Glutamatergic neuron (in vitro differentiated cells): ENCODE results near the gene SIMC1. TPM values are rescaled to one million over a fixed set of nuclear protein-coding genes. Genes with fewer than 3 reads are reported as not detected.
"Not testable (repeated sequence)": the region's sequence is repeated elsewhere in the genome, so short reads cannot be mapped to it uniquely, and the experiment has no call there.

Experiments
- DNase-seq: peaks from one replicate; pipeline ENCODE4 v3.0.0; 2022
- H3K27ac Mint-ChIP-seq: one replicate; pipeline ENCODE4 v1.8.0; 2020; ENCODE audit warnings: mild to moderate bottlenecking, mixed read lengths, inconsistent platforms; ENCODE audit not compliant: unreplicated experiment
- H3K27me3 Mint-ChIP-seq: one replicate; pipeline ENCODE4 v1.8.0; 2020; ENCODE audit warnings: mild to moderate bottlenecking, moderate library complexity, mixed read lengths, inconsistent platforms; ENCODE audit not compliant: unreplicated experiment
- H3K36me3 Mint-ChIP-seq: one replicate; pipeline ENCODE4 v1.8.0; 2020; ENCODE audit warnings: mild to moderate bottlenecking, mixed read lengths, inconsistent platforms; ENCODE audit not compliant: unreplicated experiment
- H3K4me1 Mint-ChIP-seq: one replicate; pipeline ENCODE4 v1.8.0; 2020; ENCODE audit warnings: mild to moderate bottlenecking, low read depth, mixed read lengths, inconsistent platforms; ENCODE audit not compliant: unreplicated experiment
- H3K4me3 Mint-ChIP-seq: one replicate; pipeline ENCODE4 v1.8.0; 2020; ENCODE audit warnings: mild to moderate bottlenecking, mixed read lengths, inconsistent platforms; ENCODE audit not compliant: unreplicated experiment
- H3K9me3 Mint-ChIP-seq: one replicate; pipeline ENCODE4 v1.8.0; 2020; ENCODE audit warnings: mild to moderate bottlenecking, moderate library complexity, mixed read lengths, inconsistent platforms; ENCODE audit not compliant: unreplicated experiment
- total RNA-seq: library from RNA; stranded (reverse); fragmentation: NEBNext Ultra II Directional; extraction: Animal tissue kit (Norgen Biotek cat#: 25700); gene quantifications from one replicate; pipeline ENCODE4 v1.2.1, GENCODE V29; 2021; ENCODE audit not compliant: unreplicated experiment
- TF ChIP-seq, protein P1 (sequence below): fragments of 200-600 bp; sonication (generic); IDR thresholded peaks from one replicate; pipeline ENCODE4 v1.5.0; 2021; ENCODE audit not compliant: partially characterized antibody, unreplicated experiment

The SIMC1 gene
- total RNA-seq, 1 donor from 2014 or later = 35.2 TPM

DNA sequence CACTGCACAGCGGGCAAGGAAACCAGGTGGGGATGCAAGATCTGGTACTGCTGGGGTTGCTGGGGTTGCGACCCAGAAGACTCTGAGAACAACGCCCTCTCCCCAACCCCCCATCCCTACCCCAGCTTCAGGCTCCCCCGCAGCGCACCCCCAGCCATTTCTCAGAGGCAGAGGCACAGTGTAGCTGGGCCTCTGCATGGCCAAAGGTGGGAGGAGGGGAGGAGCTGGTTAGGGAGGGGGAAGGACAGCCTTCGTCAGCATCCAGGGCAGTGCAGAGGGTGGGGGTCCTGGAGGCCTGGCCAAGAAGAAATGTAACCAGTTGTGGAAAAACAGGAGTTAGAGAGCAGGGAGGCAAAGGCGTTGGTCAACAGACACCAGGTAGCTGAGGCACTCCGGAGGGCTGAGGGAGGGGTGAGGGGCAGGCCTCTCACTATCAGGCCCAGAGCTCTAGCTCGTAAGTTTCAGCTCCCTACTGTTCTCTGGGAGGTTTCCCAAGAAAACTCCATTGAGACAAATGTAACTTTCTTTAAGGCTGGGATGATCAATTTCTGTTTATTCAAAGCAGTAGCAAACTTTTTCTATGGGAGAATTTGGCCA is 38.3 kb upstream of the SIMC1 start:
- not testable (repeated sequence) for H3K9me3 Mint-ChIP-seq, H3K27me3 Mint-ChIP-seq, H3K4me1 Mint-ChIP-seq, H3K27ac Mint-ChIP-seq, H3K4me3 Mint-ChIP-seq, H3K36me3 Mint-ChIP-seq, DNase-seq

DNA sequence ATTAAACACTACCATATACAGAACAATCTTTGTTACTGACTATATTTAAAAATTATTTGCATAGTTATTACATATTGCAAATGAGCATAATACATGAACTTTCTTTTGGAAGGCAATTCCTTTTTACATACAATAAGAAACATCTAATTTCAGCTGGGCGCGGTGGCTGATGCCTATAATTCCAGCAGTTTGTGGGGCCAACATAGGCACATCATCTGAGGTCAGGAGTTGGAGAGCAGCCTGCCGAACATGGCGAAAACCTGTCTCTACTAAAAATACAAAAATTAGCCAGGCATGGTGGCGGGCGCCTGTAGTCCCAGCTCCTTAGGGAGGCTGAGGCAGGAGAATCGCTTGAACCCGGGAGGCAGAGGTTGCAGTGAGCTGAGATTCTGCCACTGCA is 36.4 kb upstream of the SIMC1 start:
- Mint-ChIP-seq H3K4me3 (no peak overlapping the region), H3K36me3 (no peaks in the 10 kb centered on the region), H3K4me1 (no peaks in the 10 kb centered on the region), H3K27me3 (no peaks in the 10 kb centered on the region), H3K9me3 (no peaks in the 10 kb centered on the region), H3K27ac (no peak overlapping the region)
- DNase-seq = no peak
- TF ChIP-seq, protein P1, sequence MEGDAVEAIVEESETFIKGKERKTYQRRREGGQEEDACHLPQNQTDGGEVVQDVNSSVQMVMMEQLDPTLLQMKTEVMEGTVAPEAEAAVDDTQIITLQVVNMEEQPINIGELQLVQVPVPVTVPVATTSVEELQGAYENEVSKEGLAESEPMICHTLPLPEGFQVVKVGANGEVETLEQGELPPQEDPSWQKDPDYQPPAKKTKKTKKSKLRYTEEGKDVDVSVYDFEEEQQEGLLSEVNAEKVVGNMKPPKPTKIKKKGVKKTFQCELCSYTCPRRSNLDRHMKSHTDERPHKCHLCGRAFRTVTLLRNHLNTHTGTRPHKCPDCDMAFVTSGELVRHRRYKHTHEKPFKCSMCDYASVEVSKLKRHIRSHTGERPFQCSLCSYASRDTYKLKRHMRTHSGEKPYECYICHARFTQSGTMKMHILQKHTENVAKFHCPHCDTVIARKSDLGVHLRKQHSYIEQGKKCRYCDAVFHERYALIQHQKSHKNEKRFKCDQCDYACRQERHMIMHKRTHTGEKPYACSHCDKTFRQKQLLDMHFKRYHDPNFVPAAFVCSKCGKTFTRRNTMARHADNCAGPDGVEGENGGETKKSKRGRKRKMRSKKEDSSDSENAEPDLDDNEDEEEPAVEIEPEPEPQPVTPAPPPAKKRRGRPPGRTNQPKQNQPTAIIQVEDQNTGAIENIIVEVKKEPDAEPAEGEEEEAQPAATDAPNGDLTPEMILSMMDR = no peak

DNA sequence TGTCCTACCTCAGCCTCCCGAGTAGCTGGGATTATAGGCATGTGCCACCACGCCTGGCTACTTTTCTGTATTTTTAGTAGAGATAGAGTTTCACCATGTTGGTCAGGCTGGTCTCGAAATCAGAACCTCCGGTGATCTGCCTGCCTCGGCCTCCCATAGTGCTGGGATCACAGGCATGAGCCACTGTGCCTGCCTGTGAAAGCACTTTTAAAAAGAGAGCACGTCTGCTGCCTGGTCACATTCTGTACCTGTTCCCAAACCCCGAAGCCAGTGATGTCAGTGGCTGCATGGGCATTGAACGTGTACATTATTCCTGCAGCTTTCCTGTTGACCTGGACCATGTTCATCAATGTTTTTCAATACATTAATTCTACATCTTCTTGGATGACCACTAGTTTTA is 35.1 kb upstream of the SIMC1 start:
- H3K4me1 Mint-ChIP-seq = no peaks in the 10 kb centered on the region
- H3K9me3 Mint-ChIP-seq = no peaks in the 10 kb centered on the region
- DNase-seq = no peak
- no peaks in the 10 kb centered on the region for H3K27me3 Mint-ChIP-seq
- TF ChIP-seq, protein P1 = no peak
- H3K4me3 Mint-ChIP-seq = no peak overlapping the region
- H3K27ac Mint-ChIP-seq = no peak overlapping the region
- H3K36me3 Mint-ChIP-seq = no peaks in the 10 kb centered on the region

DNA sequence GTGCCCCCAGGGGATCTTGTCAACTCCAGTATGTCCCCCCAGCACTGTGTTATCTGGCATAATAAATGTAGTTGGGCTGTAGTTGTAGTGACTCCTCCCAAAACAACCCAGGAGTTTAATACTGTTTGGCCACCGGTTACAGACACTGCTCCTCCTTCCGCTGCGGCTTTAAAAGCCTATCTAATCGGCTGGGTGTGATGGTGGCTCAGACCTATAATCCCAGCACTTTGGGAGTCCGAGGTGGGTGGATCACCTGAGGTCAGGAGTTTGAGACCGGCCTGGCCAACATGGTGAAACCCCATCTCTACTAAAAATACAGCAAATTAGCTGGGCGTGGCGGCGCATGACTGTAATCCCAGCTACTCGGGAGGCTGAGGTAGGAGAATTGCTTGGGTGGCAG is 34.7 kb upstream of the SIMC1 start:
- not testable (repeated sequence) for H3K9me3 Mint-ChIP-seq, DNase-seq, H3K27me3 Mint-ChIP-seq, H3K36me3 Mint-ChIP-seq, H3K4me3 Mint-ChIP-seq, H3K27ac Mint-ChIP-seq, H3K4me1 Mint-ChIP-seq

DNA sequence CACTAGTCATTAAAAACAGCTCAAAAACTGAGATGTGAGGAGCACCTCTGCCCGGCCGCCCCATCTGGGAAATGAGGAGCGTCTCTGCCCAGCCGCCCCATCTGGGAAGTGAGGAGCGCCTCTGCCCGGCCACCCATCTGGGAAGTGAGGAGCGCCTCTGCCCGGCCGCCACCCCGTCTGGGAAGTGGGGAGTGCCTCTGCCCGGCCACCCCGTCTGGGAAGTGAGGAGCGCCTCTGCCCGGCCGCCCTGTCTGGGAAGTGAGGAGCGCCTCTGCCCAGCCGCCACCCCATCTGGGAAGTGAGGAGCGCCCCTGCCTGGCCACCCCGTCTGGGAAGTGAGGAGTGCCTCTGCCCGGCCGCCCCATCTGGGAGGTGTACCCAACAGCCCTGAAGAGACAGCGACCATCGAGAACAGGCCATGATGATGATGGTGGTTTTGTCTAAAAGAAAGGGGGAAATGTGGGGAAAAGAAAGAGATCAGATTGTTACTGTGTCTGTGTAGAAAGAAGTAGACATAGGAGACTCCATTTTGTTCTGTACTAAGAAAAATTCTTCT is 23.7 kb upstream of the SIMC1 start:
- H3K27ac Mint-ChIP-seq, H3K4me1 Mint-ChIP-seq, DNase-seq, H3K4me3 Mint-ChIP-seq, H3K36me3 Mint-ChIP-seq, H3K27me3 Mint-ChIP-seq, H3K9me3 Mint-ChIP-seq: not testable (repeated sequence)

DNA sequence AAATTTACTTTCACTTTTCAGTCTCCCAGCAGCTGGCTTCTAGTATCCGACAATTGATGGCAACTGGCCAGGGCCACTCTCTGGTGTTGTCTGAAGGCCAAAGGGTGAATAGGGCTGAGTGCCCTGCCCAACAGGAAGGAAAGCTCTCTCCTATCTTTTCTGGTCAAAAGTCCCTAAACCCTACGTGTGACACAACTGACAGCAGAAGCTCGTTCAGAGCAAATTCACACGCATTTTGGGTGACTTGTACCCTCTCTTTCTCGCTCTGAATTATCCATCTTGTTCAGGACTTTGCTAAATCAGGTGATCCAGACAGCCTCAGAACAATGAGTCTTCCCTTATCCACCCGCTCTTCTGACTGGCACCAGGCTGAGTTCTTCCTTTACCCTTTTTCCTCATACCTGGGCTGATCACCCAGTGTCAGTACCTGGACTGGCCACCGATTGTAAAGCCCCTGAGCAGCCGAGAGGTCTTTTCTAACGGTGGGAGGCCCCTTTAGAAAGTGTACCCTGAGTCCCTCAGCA is 21.8 kb upstream of the SIMC1 start:
- H3K27me3 Mint-ChIP-seq, H3K4me1 Mint-ChIP-seq, H3K36me3 Mint-ChIP-seq, H3K4me3 Mint-ChIP-seq, DNase-seq, H3K9me3 Mint-ChIP-seq, H3K27ac Mint-ChIP-seq: not testable (repeated sequence)

DNA sequence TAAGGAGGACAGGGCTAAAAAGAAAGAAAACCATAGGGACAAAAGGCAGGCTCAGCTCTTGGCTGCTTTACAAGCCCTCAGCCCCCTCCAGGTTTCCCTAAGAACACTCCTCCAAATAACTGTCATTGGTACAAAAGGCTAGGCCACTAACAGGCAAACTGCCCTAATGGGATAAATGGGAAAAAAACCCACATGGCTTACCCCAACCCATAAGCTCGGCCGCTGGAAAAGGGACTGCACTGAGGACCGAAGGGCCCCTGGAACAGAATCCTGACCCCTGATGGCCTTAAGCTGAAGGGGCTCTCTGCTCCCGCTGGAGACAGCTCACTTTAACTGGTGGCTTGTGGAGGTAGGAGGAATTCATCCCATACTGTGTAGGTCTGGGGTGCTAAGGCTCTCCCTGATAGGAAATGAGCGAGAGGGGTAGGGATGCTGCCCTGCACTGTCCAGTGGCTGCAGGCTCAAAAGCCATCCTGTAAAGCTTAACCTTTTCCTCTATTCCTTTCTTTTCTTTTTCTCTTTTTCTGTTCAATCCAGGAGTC is 21.0 kb upstream of the SIMC1 start:
- H3K36me3 Mint-ChIP-seq, H3K9me3 Mint-ChIP-seq, H3K4me1 Mint-ChIP-seq, H3K27ac Mint-ChIP-seq, DNase-seq, H3K27me3 Mint-ChIP-seq, H3K4me3 Mint-ChIP-seq: not testable (repeated sequence)

DNA sequence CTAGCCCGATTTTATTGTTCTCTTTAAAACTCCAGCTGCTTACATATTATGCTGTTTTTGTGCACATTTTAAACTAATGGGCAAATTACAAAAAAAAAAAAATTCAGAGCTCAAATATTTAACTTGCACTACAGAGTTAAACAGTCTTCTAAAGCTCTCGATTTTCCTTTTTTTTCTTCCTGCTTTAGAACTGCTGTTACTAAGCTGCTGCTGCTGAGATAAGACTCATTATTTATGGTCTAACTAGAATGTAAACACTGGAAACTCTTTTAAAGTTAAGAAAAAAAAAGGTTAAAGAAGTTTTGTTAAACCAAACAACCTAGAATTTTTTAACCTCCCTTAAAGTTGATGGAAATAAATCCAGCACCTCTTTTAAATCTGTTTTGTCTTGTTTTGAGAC is 20.5 kb upstream of the SIMC1 start:
- not testable (repeated sequence) for DNase-seq, H3K27me3 Mint-ChIP-seq

DNA sequence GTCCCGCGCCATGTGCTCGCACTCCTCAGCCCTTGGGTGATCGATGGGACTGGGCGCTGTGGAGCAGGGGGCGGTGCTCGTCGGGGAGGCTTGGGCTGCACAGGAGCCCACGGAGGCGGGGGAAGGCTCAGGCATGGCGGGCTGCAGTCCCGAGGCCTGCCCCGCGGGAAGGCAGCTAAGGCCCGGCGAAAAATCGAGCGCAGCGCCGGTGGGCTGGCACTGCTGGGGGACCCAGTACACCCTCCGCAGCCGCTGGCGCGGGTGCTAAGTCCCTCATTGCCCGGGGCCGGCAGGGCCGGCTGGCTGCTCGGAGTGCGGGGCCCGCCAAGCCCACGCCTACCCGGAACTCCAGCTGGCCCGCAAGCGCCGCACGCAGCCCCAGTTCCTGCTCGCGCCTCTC is 16.2 kb upstream of the SIMC1 start:
- not testable (repeated sequence) for H3K36me3 Mint-ChIP-seq, H3K4me1 Mint-ChIP-seq, H3K27ac Mint-ChIP-seq, H3K4me3 Mint-ChIP-seq, H3K27me3 Mint-ChIP-seq, H3K9me3 Mint-ChIP-seq, DNase-seq

More for the DNA sequence above, 20.5 kb upstream of the SIMC1 start:
- H3K27ac Mint-ChIP-seq, H3K9me3 Mint-ChIP-seq, H3K36me3 Mint-ChIP-seq, H3K4me3 Mint-ChIP-seq, H3K4me1 Mint-ChIP-seq: not testable (repeated sequence)

DNA sequence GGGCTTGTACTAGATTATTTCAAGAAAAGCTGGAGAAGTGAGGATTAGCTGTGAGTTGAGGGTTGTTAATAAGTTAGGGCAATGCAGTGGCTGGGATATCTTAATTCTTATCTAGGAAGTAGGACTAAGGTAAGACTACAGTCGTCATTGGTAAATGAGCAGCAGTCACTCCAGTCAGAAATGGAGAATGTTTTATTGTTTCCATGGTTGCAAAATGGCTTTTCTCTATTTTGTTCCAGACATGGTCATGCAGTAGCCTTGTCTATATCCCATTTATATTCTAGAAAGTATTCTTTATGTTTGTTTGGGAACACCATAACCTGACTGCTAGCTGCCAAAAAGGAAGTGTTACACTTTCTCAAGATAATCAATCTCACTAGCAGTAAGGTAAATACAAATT is 9.9 kb upstream of the SIMC1 start:
- not testable (repeated sequence) for H3K9me3 Mint-ChIP-seq, H3K4me3 Mint-ChIP-seq, H3K27ac Mint-ChIP-seq, H3K4me1 Mint-ChIP-seq, H3K36me3 Mint-ChIP-seq, H3K27me3 Mint-ChIP-seq, DNase-seq
